HG02943 (cell line): ENCODE data around the gene PGAM4.
"Not testable (repeated sequence)": the region's sequence is repeated elsewhere in the genome, so short reads cannot be mapped to it uniquely, and the experiment has no call there.

Experiments used
- ATAC-seq: cut with Tn5 transposase; IDR thresholded peaks from one replicate; pipeline ENCODE4 v1.9.1; 2021; ENCODE audit warnings: mild to moderate bottlenecking, low read depth, moderate library complexity; ENCODE audit not compliant: unreplicated experiment

The PGAM4 gene

DNA sequence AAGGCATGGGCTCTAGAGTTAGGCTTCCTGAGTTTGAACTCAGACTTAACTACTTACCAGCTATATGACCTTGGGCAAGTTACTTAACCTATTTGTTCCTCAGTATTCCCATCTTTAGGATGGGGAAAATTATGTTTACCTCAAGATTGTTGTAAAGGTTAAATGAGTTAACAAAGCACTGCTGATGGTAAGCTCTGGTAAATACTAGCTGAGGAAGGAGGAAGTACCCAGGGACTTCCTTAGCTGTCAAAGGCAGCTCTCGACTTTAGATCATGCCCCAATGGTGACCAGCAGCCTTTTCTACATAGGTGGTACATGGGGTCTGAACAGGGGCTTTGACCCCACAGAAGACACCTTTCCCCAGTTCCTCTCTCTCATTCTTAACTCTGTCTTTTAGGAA is 38.9 kb downstream of the PGAM4 start:
- ATAC-seq = no peak

DNA sequence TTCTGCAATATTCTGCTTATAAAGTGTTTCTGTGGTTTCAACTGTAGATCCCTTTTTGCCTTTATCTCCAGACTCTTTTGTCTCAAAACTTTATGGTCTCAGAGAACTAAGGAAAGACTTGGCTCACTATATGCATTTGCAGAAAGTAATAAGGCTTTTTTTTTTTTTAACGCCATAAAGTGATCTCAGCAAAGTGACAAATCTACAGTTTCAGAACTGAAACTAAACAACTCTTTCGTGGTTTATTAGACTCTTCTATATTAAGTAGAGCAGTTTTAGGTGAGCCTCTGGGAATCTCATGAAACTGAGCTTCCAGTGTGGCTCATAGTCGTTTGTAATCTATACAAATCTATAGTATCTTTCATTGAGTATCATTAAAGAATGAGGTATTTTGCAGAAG is 43.7 kb downstream of the PGAM4 start:
- no peak for ATAC-seq

GRCh38 chrX:77924320-77924859 is 45.0 kb downstream of the PGAM4 start:
- no peak for ATAC-seq

DNA sequence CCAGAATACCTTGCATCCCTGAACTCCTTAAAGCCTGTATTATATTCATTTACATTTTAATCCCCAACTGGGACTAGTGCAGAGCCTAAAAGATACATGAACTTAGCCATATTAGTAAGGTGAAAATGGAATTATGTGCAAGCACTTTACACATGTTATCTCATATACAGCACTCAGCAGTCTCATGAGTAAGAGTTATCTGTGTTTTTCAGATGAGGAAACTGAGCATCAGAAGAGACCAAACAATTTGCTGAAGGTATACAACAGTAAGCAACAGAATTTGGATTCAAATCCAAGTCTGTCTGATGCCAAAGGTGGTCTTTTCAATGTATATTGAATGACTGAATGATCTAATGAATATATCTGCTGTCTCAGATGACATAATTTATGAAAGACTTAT is 46.7 kb downstream of the PGAM4 start:
- ATAC-seq = no peak

DNA sequence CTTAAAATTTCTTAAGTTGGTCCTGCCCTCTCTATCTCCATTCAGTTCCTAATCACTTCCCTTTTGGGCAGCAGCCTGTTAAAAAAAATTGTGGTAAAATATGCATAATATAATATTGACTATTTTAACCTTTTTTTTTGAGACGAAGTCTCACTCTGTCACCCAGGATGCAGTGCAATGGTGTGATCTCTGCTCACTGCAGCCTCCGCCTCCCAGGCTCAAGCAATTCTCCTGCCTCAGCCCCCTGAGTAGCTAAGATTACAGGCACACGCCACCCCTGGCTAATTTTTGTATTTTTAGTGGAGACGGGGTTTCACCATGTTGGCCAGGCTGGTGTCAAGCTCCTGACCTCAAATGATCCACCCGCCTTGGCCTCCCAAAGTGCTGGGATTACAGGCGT is 50.1 kb downstream of the PGAM4 start:
- ATAC-seq = not testable (repeated sequence)

GRCh38 chrX:77918568-77918967 is 50.9 kb downstream of the PGAM4 start:
- ATAC-seq = no peak
